HG03565 (cell line): ENCODE results near the gene CDCA7.
"Not testable (repeated sequence)": the region's sequence is repeated elsewhere in the genome, so short reads cannot be mapped to it uniquely, and the experiment has no call there.

Source experiments
- ATAC-seq: cut with Tn5 transposase; IDR thresholded peaks from one replicate; pipeline ENCODE4 v1.9.1; 2021; ENCODE audit warnings: mild to moderate bottlenecking, moderate library complexity; ENCODE audit not compliant: unreplicated experiment

Gene CDCA7

GRCh38 chr2:173401716-173402326 is 47.1 kb downstream of the CDCA7 start:
- ATAC-seq = no peak

GRCh38 chr2:173402405-173402974 is 47.8 kb downstream of the CDCA7 start:
- no peak for ATAC-seq

- no peak for ATAC-seq
Observed at GRCh38 chr2:173404841-173405750, 50.4 kb downstream of the CDCA7 start.

GRCh38 chr2:173407176-173407575 is 52.5 kb downstream of the CDCA7 start:
- ATAC-seq = no peak

GRCh38 chr2:173407646-173408045 is 53.0 kb downstream of the CDCA7 start:
- ATAC-seq = no peak

GRCh38 chr2:173410579-173410978 is 55.9 kb downstream of the CDCA7 start:
- ATAC-seq = no peak

GRCh38 chr2:173412628-173413027 is 58.0 kb downstream of the CDCA7 start:
- ATAC-seq = no peak

GRCh38 chr2:173414823-173415322 is 60.2 kb downstream of the CDCA7 start:
- no peak for ATAC-seq

- ATAC-seq = no peak
Observed at GRCh38 chr2:173415431-173416381, 61.0 kb downstream of the CDCA7 start.

- ATAC-seq = not testable (repeated sequence)
Observed at GRCh38 chr2:173416415-173417152, 61.9 kb downstream of the CDCA7 start.

GRCh38 chr2:173417341-173417740 is 62.7 kb downstream of the CDCA7 start:
- ATAC-seq = no peak

- ATAC-seq = no peak
Observed at GRCh38 chr2:173417802-173418201, 63.1 kb downstream of the CDCA7 start.
